MM.1S (cell line): ENCODE measurements around the gene ZNF354C.

Experiments used
- DNase-seq: peaks from one replicate; pipeline ENCODE4 v3.0.0-alpha.2; 2015
- H2AFZ ChIP-seq: fragments of 300-600 bp; sonication (generic); 2 replicates; pipeline ENCODE4 v1.6.0; 2016; ENCODE audit warnings: antibody characterized with exemption, low read length
- H3F3A ChIP-seq: fragments of 300-600 bp; sonication (generic); 2 replicates; pipeline ENCODE4 v1.6.1; 2016; ENCODE audit warnings: mild to moderate bottlenecking, antibody characterized with exemption, low read length, moderate library complexity, mixed read lengths; ENCODE audit not compliant: insufficient read depth
- H3K27ac ChIP-seq: fragments of 300-600 bp; sonication (generic); 2 replicates; pipeline ENCODE4 v1.5.1; 2016; ENCODE audit warnings: mild to moderate bottlenecking, low read length
- H3K27me3 ChIP-seq: fragments of 300-600 bp; sonication (generic); replicated peaks from 2 replicates; pipeline ENCODE4 v1.6.0; 2016; ENCODE audit warnings: low read length; ENCODE audit not compliant: insufficient read depth
- H3K36me3 ChIP-seq: fragments of 300-600 bp; sonication (generic); replicated peaks from 2 replicates; pipeline ENCODE4 v1.6.1; 2016; ENCODE audit warnings: mild to moderate bottlenecking, low read length, mixed read lengths; ENCODE audit not compliant: insufficient read depth
- H3K4me1 ChIP-seq: fragments of 300-600 bp; sonication (generic); 2 replicates; pipeline ENCODE4 v1.6.1; 2016; ENCODE audit warnings: low read length, mixed read lengths
- H3K4me2 ChIP-seq: fragments of 300-600 bp; sonication (generic); 2 replicates; pipeline ENCODE4 v1.6.0; 2016; ENCODE audit warnings: low read depth, low read length
- H3K4me3 ChIP-seq: fragments of 300-600 bp; sonication (generic); 2 replicates; pipeline ENCODE4 v1.5.1; 2016; ENCODE audit warnings: low read length, mixed read lengths
- H3K79me2 ChIP-seq: fragments of 300-600 bp; sonication (generic); 2 replicates; pipeline ENCODE4 v1.6.1; 2016; ENCODE audit warnings: mixed run types, low read length, mixed read lengths
- H3K9ac ChIP-seq: fragments of 300-600 bp; sonication (generic); 2 replicates; pipeline ENCODE4 v1.6.1; 2016; ENCODE audit warnings: low read length, mixed read lengths
- H3K9me2 ChIP-seq: fragments of 300-600 bp; sonication (generic); replicated peaks from 2 replicates; pipeline ENCODE4 v1.6.1; 2016; ENCODE audit warnings: mild to moderate bottlenecking, low read length, mixed read lengths; ENCODE audit not compliant: insufficient read depth
- H3K9me3 ChIP-seq: fragments of 300-600 bp; sonication (generic); replicated peaks from 2 replicates; pipeline ENCODE4 v1.6.1; 2016; ENCODE audit warnings: mild to moderate bottlenecking, low read length, mixed read lengths; ENCODE audit not compliant: insufficient read depth
- H4K20me1 ChIP-seq: fragments of 300-600 bp; sonication (generic); 2 replicates; pipeline ENCODE4 v1.6.1; 2016; ENCODE audit warnings: mild to moderate bottlenecking, low read length, moderate library complexity, mixed read lengths; ENCODE audit not compliant: insufficient read depth
- EZH2 ChIP-seq: fragments of 300-600 bp; sonication (generic); optimal IDR thresholded peaks from 2 replicates; pipeline ENCODE3; 2017; ENCODE audit warnings: low read depth, mild to moderate bottlenecking, antibody characterized with exemption, low read length, mixed read lengths
- EZH2phosphoT487 ChIP-seq: fragments of 300-600 bp; sonication (generic); IDR thresholded peaks from 2 replicates; pipeline ENCODE4 v1.6.1; 2018; ENCODE audit warnings: antibody characterized with exemption, low read length
- TF ChIP-seq, protein P1 (sequence below): fragments of 300-600 bp; sonication (generic); IDR thresholded peaks from 2 replicates; pipeline ENCODE4 v1.5.1; 2016; ENCODE audit warnings: antibody characterized with exemption, low read length, mixed read lengths

ZNF354C gene

DNA sequence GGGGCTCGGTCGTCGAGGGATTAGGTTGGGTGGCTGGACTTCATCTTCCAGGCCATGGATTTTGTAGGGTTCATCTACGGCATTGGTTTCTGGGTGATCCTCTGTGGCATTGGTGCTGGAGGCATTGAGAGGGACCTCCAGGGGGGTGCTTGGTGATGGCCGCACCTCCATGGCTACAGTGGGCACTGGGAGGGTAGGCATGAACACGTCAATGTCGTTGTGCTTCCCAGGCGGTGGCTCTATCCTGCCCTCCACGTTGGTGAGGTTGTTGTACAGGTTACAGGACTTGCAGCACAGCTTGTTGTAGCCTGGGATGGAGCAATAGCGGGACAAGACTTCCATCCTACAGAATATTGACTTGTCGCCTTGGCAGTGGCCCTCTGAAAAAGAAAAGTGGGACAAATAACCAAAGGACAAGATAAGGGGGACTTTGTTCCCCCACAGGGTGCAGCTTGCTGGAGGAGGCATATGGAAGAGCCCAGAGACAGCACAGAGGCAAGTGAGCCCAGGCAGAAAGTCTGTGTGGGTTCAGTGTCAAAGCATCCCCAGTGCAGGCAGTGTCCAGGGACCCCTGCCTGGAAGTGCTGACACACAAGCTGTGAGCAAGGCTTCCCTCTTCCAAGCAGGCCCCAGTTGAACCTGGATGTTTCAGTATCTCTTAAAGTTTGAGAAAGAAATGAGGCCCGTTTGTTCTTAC lies 53.9 kb downstream of the ZNF354C start:
- Histone ChIP-seq H3K27me3 (peaks cover 40% of the 10 kb centered on the region), H3K9me3 (no peaks in the 10 kb centered on the region), H3K36me3 (no peaks in the 10 kb centered on the region), H3K4me3 (no peak overlapping the region), H3K9ac (no peak overlapping the region), H3K79me2 (no peaks in the 10 kb centered on the region), H3K9me2 (no peaks in the 10 kb centered on the region), H4K20me1 (no peaks in the 10 kb centered on the region), H2AFZ (no peak overlapping the region), H3K4me2 (no peak overlapping the region), H3K4me1 (no peaks in the 10 kb centered on the region), H3F3A (no peaks in the 10 kb centered on the region), H3K27ac (no peak overlapping the region)
- no peak for DNase-seq
- TF ChIP-seq, protein P1, sequence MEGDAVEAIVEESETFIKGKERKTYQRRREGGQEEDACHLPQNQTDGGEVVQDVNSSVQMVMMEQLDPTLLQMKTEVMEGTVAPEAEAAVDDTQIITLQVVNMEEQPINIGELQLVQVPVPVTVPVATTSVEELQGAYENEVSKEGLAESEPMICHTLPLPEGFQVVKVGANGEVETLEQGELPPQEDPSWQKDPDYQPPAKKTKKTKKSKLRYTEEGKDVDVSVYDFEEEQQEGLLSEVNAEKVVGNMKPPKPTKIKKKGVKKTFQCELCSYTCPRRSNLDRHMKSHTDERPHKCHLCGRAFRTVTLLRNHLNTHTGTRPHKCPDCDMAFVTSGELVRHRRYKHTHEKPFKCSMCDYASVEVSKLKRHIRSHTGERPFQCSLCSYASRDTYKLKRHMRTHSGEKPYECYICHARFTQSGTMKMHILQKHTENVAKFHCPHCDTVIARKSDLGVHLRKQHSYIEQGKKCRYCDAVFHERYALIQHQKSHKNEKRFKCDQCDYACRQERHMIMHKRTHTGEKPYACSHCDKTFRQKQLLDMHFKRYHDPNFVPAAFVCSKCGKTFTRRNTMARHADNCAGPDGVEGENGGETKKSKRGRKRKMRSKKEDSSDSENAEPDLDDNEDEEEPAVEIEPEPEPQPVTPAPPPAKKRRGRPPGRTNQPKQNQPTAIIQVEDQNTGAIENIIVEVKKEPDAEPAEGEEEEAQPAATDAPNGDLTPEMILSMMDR, result no peak
- TF ChIP-seq EZH2 (no peak), EZH2phosphoT487 (no peak)

DNA sequence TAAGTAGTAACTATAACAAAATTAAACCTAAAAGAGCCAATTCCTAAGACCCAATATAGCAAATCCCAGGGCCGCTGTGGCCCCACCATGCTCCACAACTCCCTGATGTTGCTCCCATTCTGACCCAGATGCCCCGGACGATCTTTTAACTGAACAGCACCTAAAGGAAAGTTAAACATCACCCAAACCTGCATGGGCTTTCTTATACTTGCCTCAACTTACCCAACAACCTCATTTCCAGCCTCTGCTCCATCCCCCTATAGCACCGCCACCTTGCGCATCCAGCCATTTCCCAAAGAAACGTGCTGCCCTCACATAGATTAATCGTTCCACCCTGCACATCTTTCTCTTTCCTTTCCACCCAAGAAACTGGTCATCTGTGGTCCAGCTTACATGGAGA lies 54.6 kb downstream of the ZNF354C start:
- no peak overlapping the region for H3K27ac ChIP-seq
- H4K20me1 ChIP-seq, result no peaks in the 10 kb centered on the region
- H3K9ac ChIP-seq, result no peak overlapping the region
- TF ChIP-seq EZH2phosphoT487 (no peak), EZH2 (no peak)
- TF ChIP-seq, protein P1, result no peak
- H3K27me3 ChIP-seq, result peaks cover 40% of the 10 kb centered on the region
- H3K9me2 ChIP-seq, result no peaks in the 10 kb centered on the region
- no peak for DNase-seq
- H2AFZ ChIP-seq, result no peak overlapping the region
- no peaks in the 10 kb centered on the region for H3K9me3 ChIP-seq
- no peaks in the 10 kb centered on the region for H3K79me2 ChIP-seq
- no peaks in the 10 kb centered on the region for H3F3A ChIP-seq
- H3K36me3 ChIP-seq, result no peaks in the 10 kb centered on the region
- H3K4me2 ChIP-seq, result no peak overlapping the region
- H3K4me1 ChIP-seq, result no peaks in the 10 kb centered on the region
- no peak overlapping the region for H3K4me3 ChIP-seq

DNA sequence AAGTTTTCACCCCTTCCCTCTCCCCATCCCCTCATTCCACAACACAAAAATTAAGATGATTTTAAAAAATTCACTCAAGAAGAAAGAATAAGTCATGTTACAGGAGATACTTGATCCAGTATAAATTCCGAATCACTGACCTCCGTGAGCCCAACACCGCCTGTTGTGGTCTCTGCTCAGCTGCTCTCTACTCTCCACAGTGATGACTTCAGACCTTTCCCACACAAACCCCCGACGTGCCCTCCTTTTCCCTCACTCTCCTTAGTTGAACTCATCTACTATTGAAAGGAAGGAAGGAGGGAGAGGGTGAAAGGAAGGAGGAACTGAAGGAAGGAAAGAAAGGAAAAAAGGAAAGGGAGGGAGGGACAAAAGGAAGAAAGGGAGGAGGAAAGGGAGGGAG lies 55.1 kb downstream of the ZNF354C start:
- DNase-seq, result no peak
- no peak overlapping the region for H3K27ac ChIP-seq
- no peak overlapping the region for H3K4me3 ChIP-seq
- no peak overlapping the region for H3K4me2 ChIP-seq
- H3K27me3 ChIP-seq, result peaks cover 38% of the 10 kb centered on the region
- H3K9me3 ChIP-seq, result no peaks in the 10 kb centered on the region
- H3K36me3 ChIP-seq, result no peaks in the 10 kb centered on the region
- H3K4me1 ChIP-seq, result no peaks in the 10 kb centered on the region
- no peak for TF ChIP-seq EZH2
- TF ChIP-seq, protein P1, result no peak
- H2AFZ ChIP-seq, result no peak overlapping the region
- no peaks in the 10 kb centered on the region for H4K20me1 ChIP-seq
- no peaks in the 10 kb centered on the region for H3K9me2 ChIP-seq
- H3K79me2 ChIP-seq, result no peaks in the 10 kb centered on the region
- H3K9ac ChIP-seq, result no peak overlapping the region
- no peaks in the 10 kb centered on the region for H3F3A ChIP-seq
